ENCODE data around the gene GOLGA6L2.

DNA sequence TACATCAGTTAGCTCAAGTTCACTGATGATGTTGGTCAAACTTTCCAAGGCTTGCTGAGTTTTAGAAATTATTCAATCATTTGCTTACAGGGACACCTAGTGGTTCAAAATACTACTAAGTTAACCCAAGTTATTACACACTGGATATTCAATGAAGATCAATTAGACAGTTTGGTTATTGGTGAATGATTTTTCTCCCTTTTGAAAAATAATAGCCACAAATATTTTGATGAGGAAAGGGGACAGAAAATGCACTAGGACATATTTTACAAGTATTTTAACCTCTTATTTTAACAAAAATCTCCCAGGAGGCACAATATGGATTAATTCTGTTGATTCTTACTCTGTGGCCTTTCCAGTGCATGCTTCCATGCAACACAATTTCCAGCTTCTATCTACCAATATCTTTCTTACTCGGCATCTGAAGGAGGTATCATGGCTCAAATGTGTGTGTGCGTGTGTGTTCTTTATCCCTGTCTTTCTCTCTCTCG is 20.1 kb upstream of the GOLGA6L2 start:
- TF ChIP-seq, protein P1, sequence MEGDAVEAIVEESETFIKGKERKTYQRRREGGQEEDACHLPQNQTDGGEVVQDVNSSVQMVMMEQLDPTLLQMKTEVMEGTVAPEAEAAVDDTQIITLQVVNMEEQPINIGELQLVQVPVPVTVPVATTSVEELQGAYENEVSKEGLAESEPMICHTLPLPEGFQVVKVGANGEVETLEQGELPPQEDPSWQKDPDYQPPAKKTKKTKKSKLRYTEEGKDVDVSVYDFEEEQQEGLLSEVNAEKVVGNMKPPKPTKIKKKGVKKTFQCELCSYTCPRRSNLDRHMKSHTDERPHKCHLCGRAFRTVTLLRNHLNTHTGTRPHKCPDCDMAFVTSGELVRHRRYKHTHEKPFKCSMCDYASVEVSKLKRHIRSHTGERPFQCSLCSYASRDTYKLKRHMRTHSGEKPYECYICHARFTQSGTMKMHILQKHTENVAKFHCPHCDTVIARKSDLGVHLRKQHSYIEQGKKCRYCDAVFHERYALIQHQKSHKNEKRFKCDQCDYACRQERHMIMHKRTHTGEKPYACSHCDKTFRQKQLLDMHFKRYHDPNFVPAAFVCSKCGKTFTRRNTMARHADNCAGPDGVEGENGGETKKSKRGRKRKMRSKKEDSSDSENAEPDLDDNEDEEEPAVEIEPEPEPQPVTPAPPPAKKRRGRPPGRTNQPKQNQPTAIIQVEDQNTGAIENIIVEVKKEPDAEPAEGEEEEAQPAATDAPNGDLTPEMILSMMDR (IDR thresholded peaks at IDR 0.05; ENCODE audit: extremely low read depth in 1 of 2, insufficient read depth in 1 of 2, low read depth in 1 of 2, low read length in 2 of 2): no peak
- TF ChIP-seq POLR2AphosphoS5 (IDR thresholded peaks at IDR 0.05; ENCODE audit: insufficient read depth, low read depth, low read length): no peak
- no peak for TF ChIP-seq EZH2 (IDR thresholded peaks at IDR 0.05; ENCODE audit: borderline replicate concordance, low read depth, low read length, severe bottlenecking)
- TF ChIP-seq MAX (IDR thresholded peaks at IDR 0.05; ENCODE audit: insufficient read depth, insufficient read length): no peak
- TF ChIP-seq FOS (IDR thresholded peaks at IDR 0.05; ENCODE audit: borderline replicate concordance, insufficient read depth, low read length): no peak
